ENCODE measurements around the gene POLH.
"Not testable (repeated sequence)": the region's sequence is repeated elsewhere in the genome, so short reads cannot be mapped to it uniquely, and the experiment has no call there.

The POLH gene

GRCh38 chr6:43575772-43576551 lies at the start of gene POLH, which contains the start of gene XPO5:
POLH (plus strand) TSS chr6:43576185; CDS start chr6:43582320, 6,135 bp downstream.
XPO5 (minus strand) TSS chr6:43576038; CDS start chr6:43575864, 174 bp downstream.
- peak; percentile 94 for DNase-seq

GRCh38 chr6:43532201-43532600 lies 43.8 kb upstream of the POLH start:
- no peak for DNase-seq

GRCh38 chr6:43538986-43539385 lies 37.0 kb upstream of the POLH start:
- not testable (repeated sequence) for DNase-seq

- not testable (repeated sequence) for DNase-seq
These were observed 36.6 kb upstream of the POLH start for GRCh38 chr6:43539409-43539808.

GRCh38 chr6:43540507-43540906 lies 35.5 kb upstream of the POLH start:
- no peak for DNase-seq

DNA sequence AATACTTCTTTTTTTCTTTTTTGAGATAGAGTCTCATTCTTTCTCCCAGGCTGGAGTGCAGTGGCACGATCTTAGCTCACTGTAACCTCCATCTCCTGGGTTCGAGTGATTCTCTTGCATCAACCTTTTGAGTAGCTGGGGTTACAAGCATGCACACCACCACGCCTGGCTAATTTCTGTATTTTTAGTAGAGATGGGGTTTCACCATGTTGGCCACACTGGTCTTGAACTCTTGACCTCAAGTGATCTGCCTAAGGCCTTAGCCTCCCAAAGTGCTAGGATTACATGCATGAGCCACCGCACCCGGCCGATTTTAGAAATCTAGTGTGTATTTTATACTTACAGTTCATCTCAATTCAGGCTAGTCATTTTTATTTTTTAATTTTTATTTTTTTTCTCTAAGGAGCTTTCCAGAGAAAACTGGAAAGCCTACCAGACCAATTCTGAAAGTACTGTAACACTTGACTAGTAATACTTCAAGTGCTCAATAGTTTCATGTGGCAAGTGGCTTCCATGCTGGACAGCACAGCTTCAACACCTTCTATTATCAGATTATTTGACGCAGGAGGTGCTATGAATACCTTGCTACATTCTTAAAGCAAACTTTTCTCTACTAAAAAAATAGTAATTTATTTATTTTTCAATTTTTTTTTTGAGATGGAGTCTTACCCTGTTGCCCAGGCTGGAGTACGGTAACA lies 34.1 kb upstream of the POLH start:
- DNase-seq = no peak

DNA sequence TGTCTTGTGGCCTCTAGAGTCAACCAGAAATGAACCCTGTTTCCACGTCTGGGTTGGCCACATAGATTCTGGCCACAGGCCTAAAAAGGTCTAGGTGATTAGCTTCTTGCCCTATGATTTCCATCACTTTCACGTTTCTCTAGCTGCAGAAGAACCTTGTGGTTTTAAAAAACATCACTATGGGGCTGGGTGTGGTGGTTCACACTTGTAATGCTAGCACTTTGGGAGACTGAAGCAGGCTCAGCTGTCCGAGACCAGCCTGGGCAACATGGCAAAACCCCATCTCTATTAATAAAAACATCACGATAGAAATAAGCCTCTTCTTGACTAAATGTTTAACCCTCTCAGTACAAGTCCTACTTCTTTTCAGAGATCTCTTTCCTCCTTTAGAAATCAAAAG lies 31.5 kb upstream of the POLH start:
- no peak for DNase-seq

DNA sequence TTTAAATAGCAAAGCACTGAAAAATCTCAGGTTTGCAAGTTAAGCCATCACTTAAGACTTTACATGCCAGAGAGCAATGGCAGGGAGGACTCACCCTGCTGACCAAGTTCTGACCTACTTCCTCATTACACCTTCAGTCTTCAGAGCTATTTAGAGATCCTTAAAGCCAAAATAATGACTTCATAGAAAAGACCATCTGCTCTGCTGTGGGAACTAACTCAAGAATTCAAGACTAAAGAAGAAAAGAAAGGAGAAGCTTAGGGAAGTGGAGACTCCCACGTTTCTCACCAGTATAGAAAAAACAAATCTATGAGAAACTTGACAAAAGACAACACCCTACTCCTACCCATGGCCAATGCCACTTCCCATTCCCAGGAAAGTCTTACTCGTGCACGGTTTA lies 28.8 kb upstream of the POLH start:
- DNase-seq = no peak

DNA sequence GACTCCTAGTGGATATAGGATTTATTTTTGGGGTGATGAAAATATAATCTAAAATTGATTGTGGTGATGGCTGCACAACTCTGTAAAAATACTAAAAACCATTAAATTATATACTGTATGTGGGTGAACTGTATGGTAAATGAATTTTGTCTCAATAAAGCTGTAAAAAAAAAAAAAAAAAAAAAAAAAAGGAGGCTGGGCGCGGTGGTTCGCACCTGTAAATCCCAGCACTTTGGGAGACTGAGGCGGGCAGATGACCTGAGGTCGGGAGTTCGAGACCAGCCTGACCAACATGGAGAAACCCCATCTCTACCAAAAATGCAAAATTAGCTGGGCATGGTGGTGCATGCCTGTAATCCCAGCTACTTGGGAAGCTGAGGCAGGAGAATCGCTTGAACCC lies 18.4 kb upstream of the POLH start:
- not testable (repeated sequence) for DNase-seq

DNA sequence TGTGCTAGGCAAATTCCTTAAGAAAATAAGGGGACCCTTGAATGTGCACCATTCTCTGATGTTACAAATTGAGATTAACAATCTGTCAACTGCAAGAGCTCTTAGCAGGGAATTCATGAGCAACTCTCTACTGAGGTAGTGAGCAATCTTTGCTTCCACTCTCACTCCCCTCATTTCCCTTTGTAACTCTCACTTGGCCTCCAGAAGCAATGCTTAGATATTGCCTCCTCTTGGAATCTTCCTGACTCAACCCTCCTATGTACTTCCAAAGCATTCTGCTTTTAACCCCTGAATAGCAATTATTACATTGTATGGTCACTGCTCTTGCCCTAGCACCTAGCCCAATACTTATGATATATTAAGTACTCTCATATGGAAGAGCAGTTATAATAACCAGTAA lies 16.7 kb upstream of the POLH start:
- no peak for DNase-seq

DNA sequence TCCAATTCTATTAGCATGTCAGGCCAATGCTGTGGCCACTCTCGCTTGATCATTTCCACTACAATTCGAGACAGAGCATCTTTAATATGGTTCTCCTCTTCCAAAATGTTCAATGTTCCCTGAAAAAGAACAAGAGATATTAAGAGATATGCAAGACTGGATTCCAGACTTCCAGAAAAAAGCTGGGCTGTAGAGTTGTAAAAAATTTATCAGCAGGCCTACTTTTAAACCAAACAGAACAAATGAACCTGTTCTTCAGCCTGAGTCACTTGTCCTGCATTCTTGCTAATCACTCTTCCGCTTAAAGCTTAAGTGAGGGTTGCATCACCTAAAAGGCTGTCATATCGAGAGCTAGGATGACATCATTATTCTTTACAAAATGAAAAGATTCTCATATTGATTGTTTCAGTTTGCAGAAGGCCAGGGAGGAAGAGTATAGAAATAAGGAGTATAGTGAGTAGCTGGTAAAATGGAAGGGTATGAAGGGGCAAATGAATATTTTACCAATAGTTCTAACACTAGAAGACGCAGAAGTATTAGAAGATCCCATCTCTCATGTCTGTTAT lies 5.0 kb upstream of the POLH start:
- DNase-seq = no peak

DNA sequence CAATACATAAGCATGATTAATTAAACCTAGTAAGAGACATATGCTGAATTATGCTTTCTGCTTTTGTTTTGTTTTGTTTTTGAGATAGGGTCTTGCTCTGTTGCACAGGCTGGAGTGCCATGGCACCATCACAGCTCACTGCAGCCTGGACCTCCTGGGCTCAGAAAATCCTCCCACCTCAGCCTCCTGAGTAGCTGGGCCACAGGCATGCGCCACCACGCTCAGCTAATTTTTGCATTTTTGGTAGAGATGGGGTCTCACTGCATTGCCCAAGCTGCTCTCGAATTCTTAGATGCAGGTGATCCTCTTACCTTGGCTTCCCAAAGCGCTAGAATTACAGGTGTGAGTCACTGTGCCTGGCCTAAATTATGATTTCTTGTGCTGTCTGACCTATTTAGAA lies 4.0 kb upstream of the POLH start:
- DNase-seq = no peak

- DNase-seq = peak; percentile 36
These were observed 747 bp upstream of the POLH start for GRCh38 chr6:43575105-43575771.

GRCh38 chr6:43578748-43579147 lies 2.8 kb downstream of the POLH start:
- DNase-seq = no peak

GRCh38 chr6:43579171-43579570 lies 3.2 kb downstream of the POLH start:
- no peak for DNase-seq

GRCh38 chr6:43582911-43583310 lies 6.9 kb downstream of the POLH start:
- DNase-seq = no peak

- no peak for DNase-seq
These were observed 9.0 kb downstream of the POLH start for GRCh38 chr6:43584892-43585570.

DNA sequence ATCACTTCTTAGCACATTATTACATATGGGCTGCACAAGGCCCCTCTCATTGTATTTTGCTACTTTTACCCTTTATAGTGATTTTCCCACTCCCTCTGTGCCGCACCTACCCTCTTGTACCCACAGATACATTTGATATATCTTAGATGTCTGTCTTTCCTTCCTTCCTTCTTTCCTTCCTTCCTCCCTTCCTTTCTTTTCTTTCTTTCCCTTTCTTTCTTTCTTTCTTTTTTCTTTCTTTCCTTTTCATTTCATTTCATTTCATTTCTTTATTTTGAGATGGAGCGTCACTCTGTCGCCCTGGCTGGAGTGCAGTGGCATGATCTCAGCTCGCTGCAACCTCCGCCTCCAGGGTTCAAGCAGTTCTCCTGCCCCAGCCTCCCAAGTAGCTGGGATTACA lies 12.2 kb downstream of the POLH start:
- no peak for DNase-seq

DNA sequence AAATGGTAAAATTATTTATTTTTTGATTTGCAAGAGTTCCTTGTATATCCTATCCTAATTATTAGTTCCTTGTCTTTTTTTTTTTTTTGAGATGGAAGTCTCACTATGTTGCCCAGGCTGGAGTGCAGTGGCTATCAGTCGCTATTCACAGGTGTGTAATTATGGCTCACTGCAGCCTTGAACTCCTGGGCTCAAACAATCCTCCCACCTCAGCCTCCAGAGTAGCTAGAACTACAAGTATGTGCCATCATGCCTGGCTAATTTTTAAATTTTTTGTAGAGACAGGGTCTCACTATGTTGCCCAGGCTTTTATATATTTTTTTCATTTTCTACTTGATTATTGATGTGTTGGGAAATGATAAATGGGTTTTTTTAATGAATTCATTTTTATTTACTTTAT lies 13.6 kb downstream of the POLH start:
- not testable (repeated sequence) for DNase-seq

- DNase-seq = no peak
These were observed 18.0 kb downstream of the POLH start for GRCh38 chr6:43593938-43594337.

- DNase-seq = no peak
These were observed 24.6 kb downstream of the POLH start for GRCh38 chr6:43600595-43600994.

GRCh38 chr6:43604174-43604573 lies 28.2 kb downstream of the POLH start:
- DNase-seq = no peak

- no peak for DNase-seq
These were observed 30.0 kb downstream of the POLH start for GRCh38 chr6:43606019-43606418.
